Caco-2 (cell line): ENCODE measurements around the gene HYAL4. TPM values are rescaled to one million over a fixed set of nuclear protein-coding genes. Genes with fewer than 3 reads are reported as not detected.
A peak's percentile ranks its signal among the peaks of the same experiment; 100 is the strongest.

Experiments used
- BruUV-seq: library from RNA; stranded (reverse); fragments of 400-500 nt; replicated peaks from 2 replicates; lab custom pipeline; 2021; lab: Mats Ljungman, UMichigan
- CTCF ChIA-PET: fragments of 300-600 bp; sonication (Branson Sonifier 250); formaldehyde crosslinking; loops from one replicate; lab custom pipeline; 2022; ENCODE audit warnings: antibody characterized with exemption; lab: Charles Lee
- POLR2A ChIA-PET: fragments of 300-600 bp; sonication (Branson Sonifier 250); formaldehyde crosslinking; loops from one replicate; lab custom pipeline; 2022; ENCODE audit warnings: antibody characterized with exemption; lab: Charles Lee
- DNase-seq, 2 experiments: peaks; one replicate each; pipeline versions ENCODE4 v3.0.0 to v3.0.0-alpha.2; 2020 to 2022
- H3K27me3 ChIP-seq: replicated peaks from 2 replicates; pipeline ENCODE4 v1.6.0; 2011; ENCODE audit warnings: low read length; ENCODE audit not compliant: control insufficient read depth, insufficient read depth
- H3K36me3 ChIP-seq: 2 replicates; pipeline ENCODE4 v1.5.1; 2011; ENCODE audit warnings: low read length; ENCODE audit not compliant: control insufficient read depth, insufficient read depth
- H3K4me1 ChIP-seq: fragments of 250-450 bp; sonication (Bioruptor Pico); 2 replicates; pipeline ENCODE4 v1.5.1; 2020; ENCODE audit warnings: mild to moderate bottlenecking
- H3K4me3 ChIP-seq: 2 replicates; pipeline ENCODE4 v1.5.1; 2011; ENCODE audit warnings: low read depth, mild to moderate bottlenecking, control low read depth, low read length
- H3K9me3 ChIP-seq: fragments of 250-450 bp; sonication (Bioruptor Pico); 2 replicates; pipeline ENCODE4 v1.5.1; 2020; ENCODE audit warnings: mild to moderate bottlenecking, moderate library complexity
- H3K27ac Mint-ChIP-seq: one replicate; pipeline ENCODE4 v1.8.0; 2022; ENCODE audit warnings: mixed read lengths; ENCODE audit not compliant: unreplicated experiment
- H3K27me3 Mint-ChIP-seq: one replicate; pipeline ENCODE4 v1.8.0; 2022; ENCODE audit warnings: mixed read lengths; ENCODE audit not compliant: insufficient read depth, unreplicated experiment
- H3K36me3 Mint-ChIP-seq: one replicate; pipeline ENCODE4 v1.8.0; 2022; ENCODE audit warnings: mild to moderate bottlenecking, mixed read lengths; ENCODE audit not compliant: insufficient read depth, unreplicated experiment
- H3K4me1 Mint-ChIP-seq: one replicate; pipeline ENCODE4 v1.8.0; 2022; ENCODE audit warnings: low read depth, mixed read lengths; ENCODE audit not compliant: unreplicated experiment
- H3K4me3 Mint-ChIP-seq: one replicate; pipeline ENCODE4 v1.8.0; 2022; ENCODE audit warnings: mild to moderate bottlenecking, moderate library complexity, mixed read lengths; ENCODE audit not compliant: unreplicated experiment
- H3K9me3 Mint-ChIP-seq: one replicate; pipeline ENCODE4 v1.8.0; 2022; ENCODE audit warnings: mixed read lengths; ENCODE audit not compliant: unreplicated experiment
- intact Hi-C: fragments of 100-400 bp; cut with micrococcal nuclease; formaldehyde crosslinking; loops from one replicate; pipeline ENCODE4 v1.10.0; 2022; ENCODE audit not compliant: unreplicated experiment
- total RNA-seq: library from RNA; stranded (reverse); gene quantifications from 2 replicates; pipeline ENCODE4 v1.2.3, GENCODE V29; 2022
- TF ChIP-seq, protein P1 (sequence below), 2 experiments: fragments of 200-600 bp in 1 of 2; IDR thresholded peaks; 1 replicate in 1 of 2; 2 replicates in 1 of 2; pipeline versions ENCODE4 v1.5.1 to v1.8.0; 2011 to 2022; ENCODE audit warnings: antibody characterized with exemption in 1 of 2, control low read depth in 1 of 2, inconsistent platforms in 1 of 2, low read depth in 1 of 2, low read length in 1 of 2, mild to moderate bottlenecking in 1 of 2, moderate library complexity in 1 of 2; ENCODE audit not compliant: insufficient read depth in 1 of 2, severe bottlenecking in 1 of 2, unreplicated experiment in 1 of 2

Gene HYAL4
- total RNA-seq, 1 experiment from 2014 or later = 0.68 TPM

DNA sequence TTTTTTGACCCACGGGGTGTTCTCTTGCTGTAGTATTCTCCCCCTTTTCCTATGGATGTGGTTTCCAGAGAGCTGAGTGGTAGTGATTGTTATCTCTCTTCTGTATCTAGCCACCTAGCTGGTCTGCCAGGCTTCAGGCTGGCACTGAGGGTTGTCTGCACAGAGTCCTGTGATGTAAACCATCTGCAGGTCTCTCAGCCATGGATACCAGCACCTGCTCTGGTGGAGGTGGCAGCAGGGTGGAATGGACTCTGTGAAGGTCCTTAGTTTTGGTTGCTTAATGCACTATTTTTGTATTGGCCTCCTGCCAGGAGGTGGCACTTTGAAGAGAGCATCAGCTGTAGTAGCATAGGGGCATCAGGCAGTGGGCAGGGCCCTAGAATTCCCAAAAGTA lies 851 bp downstream of the HYAL4 start:
- H3K4me1 ChIP-seq = 0 out of 2 replicates have a peak, but pooled peaks cover 5% of the 10 kb centered on the region
- H3K4me3 ChIP-seq = no peak overlapping the region
- POLR2A ChIA-PET = interaction anchor here (0.6 kb wide), 1 partner anchor 945 kb away, joined by 3 read pairs; no protein-coding TSS in a partner anchor
- Mint-ChIP-seq H3K27me3 (no peaks in the 10 kb centered on the region), H3K4me3 (no peak overlapping the region), H3K27ac (no peak overlapping the region), H3K36me3 (no peaks in the 10 kb centered on the region), H3K4me1 (peaks cover 8% of the 10 kb centered on the region), H3K9me3 (peaks cover 12% of the 10 kb centered on the region)
- no peaks in the 10 kb centered on the region for H3K9me3 ChIP-seq
- intact Hi-C loops = no loop called here
- no TSS peak for BruUV-seq
- CTCF ChIA-PET = no interaction called here
- H3K36me3 ChIP-seq = no peaks in the 10 kb centered on the region
- DNase-seq = no peak
- no peaks in the 10 kb centered on the region for H3K27me3 ChIP-seq
- TF ChIP-seq, protein P1, sequence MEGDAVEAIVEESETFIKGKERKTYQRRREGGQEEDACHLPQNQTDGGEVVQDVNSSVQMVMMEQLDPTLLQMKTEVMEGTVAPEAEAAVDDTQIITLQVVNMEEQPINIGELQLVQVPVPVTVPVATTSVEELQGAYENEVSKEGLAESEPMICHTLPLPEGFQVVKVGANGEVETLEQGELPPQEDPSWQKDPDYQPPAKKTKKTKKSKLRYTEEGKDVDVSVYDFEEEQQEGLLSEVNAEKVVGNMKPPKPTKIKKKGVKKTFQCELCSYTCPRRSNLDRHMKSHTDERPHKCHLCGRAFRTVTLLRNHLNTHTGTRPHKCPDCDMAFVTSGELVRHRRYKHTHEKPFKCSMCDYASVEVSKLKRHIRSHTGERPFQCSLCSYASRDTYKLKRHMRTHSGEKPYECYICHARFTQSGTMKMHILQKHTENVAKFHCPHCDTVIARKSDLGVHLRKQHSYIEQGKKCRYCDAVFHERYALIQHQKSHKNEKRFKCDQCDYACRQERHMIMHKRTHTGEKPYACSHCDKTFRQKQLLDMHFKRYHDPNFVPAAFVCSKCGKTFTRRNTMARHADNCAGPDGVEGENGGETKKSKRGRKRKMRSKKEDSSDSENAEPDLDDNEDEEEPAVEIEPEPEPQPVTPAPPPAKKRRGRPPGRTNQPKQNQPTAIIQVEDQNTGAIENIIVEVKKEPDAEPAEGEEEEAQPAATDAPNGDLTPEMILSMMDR (IDR thresholded peaks at IDR 0.05; ENCODE audit: insufficient read depth in 1 of 2, low read depth in 1 of 2, low read length in 1 of 2, severe bottlenecking in 1 of 2, unreplicated experiment in 1 of 2) = no peak

DNA sequence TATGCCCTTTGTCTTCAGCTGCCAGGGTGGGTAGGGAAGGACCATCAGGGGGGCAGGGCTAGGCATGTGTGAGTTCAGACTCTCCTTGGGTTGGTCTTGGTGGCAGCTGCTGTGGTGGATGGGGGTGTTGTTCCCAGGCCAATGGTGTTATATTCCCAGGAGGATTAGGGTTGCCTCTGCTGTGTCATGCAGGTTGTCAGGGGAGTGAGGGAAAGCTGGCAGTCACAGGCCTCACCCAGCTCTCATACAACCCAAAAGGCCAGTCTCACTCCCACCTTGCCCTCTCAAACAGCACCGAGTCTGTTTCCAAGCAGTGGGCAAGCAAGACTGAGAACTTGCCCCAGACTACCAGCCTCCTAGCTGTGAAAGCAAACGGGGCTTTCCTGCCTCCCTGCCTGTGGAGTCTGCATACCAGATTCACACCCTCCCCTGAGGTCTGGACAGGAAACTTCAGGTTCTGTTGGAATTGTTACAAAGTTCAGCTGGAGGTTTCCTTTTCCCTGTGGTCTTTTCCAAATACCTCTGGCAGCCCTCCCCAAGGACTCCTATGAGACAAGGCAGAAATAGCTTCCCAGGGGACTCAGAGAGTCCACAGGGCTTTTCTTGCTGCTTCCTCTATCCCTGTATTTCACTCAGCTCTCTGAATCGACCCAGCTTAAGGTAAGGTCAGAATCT lies 1.4 kb downstream of the HYAL4 start:
- Mint-ChIP-seq H3K27ac (no peak overlapping the region), H3K4me1 (peaks cover 8% of the 10 kb centered on the region), H3K36me3 (no peaks in the 10 kb centered on the region), H3K9me3 (peaks cover 12% of the 10 kb centered on the region), H3K27me3 (no peaks in the 10 kb centered on the region), H3K4me3 (no peak overlapping the region)
- H3K9me3 ChIP-seq = no peaks in the 10 kb centered on the region
- H3K4me3 ChIP-seq = no peak overlapping the region
- 0 out of 2 replicates have a peak, but pooled peaks cover 5% of the 10 kb centered on the region for H3K4me1 ChIP-seq
- H3K27me3 ChIP-seq = no peaks in the 10 kb centered on the region
- no peaks in the 10 kb centered on the region for H3K36me3 ChIP-seq
- DNase-seq = peak in 1 of 2 experiments; percentile 50
- TF ChIP-seq, protein P1 (IDR thresholded peaks at IDR 0.05; ENCODE audit: insufficient read depth in 1 of 2, low read depth in 1 of 2, low read length in 1 of 2, severe bottlenecking in 1 of 2, unreplicated experiment in 1 of 2) = no peak
- intact Hi-C loops = no loop called here
- ChIA-PET POLR2A (no interaction called here), CTCF (no interaction called here)
- BruUV-seq = no TSS peak

DNA sequence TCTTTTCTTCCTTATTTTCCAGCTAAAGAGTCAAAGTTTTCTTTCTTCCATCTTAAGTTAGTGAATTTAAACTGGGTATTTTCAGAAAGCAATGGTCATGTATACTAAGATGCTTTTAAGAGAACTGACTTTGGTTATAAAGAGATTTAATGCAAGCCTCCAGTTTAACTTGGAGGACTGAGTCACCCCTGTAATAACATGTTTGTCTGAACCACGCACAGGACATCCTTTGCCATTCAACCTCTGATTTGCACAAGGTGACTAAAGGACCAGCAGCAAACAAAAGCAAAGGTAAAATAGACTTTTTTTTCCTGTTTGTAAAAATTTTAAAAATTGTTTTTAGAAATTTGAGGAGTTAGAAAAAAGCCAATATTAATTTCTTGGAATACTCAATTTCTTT lies 2.9 kb downstream of the HYAL4 start:
- peaks cover 20% of the 10 kb centered on the region for H3K9me3 Mint-ChIP-seq
- H3K4me3 Mint-ChIP-seq = no peak overlapping the region
- H3K27me3 Mint-ChIP-seq = no peaks in the 10 kb centered on the region
- CTCF ChIA-PET = no interaction called here
- no peaks in the 10 kb centered on the region for H3K27me3 ChIP-seq
- POLR2A ChIA-PET = no interaction called here
- H3K27ac Mint-ChIP-seq = no peak overlapping the region
- 0 out of 2 replicates have a peak, but pooled peaks cover 5% of the 10 kb centered on the region for H3K4me1 ChIP-seq
- H3K9me3 ChIP-seq = no peaks in the 10 kb centered on the region
- intact Hi-C loops = no loop called here
- H3K36me3 ChIP-seq = no peaks in the 10 kb centered on the region
- no peaks in the 10 kb centered on the region for H3K36me3 Mint-ChIP-seq
- H3K4me1 Mint-ChIP-seq = peaks cover 8% of the 10 kb centered on the region
- TF ChIP-seq, protein P1 (IDR thresholded peaks at IDR 0.05; ENCODE audit: insufficient read depth in 1 of 2, low read depth in 1 of 2, low read length in 1 of 2, severe bottlenecking in 1 of 2, unreplicated experiment in 1 of 2) = no peak
- no peak overlapping the region for H3K4me3 ChIP-seq
- no TSS peak for BruUV-seq
- DNase-seq = no peak
